ENCODE results near the gene DDX42. TPM values are rescaled to one million over a fixed set of nuclear protein-coding genes. Genes with fewer than 3 reads are reported as not detected.

The DDX42 gene
- total and polyA plus RNA-seq, 2 of the 13 experiments (the other 11 are each of a cell fraction or from before 2014, with no cell fraction given): 87.2 to 92.9 TPM

DNA sequence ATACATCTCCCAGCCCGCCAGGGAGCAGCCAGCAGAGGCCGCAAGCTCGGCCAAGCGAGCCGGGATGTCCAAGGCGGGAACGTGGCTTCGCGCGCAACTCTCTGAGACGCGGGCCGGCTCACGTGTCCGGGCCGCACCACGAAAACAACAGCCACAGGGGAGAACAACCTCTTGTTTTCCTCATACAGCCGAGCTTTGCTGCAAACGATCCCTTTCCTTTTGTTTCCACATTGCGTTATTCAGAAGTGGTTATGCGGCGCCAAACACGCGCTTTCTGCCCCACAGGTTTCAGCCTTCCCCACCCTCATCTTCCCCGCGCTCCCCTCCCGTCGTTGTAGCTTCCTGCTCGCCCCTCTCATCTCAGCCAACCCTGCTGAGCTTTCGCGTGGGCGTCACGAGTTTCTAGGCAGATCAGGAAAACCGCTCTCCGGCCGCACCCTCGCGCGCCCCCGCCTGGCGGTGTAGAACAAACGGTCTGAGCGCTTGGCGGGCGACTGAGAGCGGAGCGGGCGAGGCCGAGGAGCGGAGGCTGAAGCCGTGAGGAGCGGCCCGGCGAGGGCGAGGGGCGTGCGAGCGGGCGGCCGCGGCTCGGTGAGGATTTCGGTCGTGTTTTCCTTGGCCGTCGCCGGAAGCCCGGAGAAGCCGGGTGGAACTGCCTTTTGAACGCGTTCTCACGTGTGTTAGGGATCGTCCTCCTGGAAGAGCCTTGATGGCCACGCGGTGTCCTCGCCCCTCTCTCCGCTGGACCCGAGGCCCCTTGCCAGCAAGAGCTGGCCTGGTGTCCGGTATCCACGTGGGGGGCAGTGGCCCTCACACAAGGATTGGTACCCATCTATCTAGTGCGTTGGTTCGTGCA lies 75.1 kb downstream of the DDX42 start (continued):
- TF ChIP-seq, protein P1, sequence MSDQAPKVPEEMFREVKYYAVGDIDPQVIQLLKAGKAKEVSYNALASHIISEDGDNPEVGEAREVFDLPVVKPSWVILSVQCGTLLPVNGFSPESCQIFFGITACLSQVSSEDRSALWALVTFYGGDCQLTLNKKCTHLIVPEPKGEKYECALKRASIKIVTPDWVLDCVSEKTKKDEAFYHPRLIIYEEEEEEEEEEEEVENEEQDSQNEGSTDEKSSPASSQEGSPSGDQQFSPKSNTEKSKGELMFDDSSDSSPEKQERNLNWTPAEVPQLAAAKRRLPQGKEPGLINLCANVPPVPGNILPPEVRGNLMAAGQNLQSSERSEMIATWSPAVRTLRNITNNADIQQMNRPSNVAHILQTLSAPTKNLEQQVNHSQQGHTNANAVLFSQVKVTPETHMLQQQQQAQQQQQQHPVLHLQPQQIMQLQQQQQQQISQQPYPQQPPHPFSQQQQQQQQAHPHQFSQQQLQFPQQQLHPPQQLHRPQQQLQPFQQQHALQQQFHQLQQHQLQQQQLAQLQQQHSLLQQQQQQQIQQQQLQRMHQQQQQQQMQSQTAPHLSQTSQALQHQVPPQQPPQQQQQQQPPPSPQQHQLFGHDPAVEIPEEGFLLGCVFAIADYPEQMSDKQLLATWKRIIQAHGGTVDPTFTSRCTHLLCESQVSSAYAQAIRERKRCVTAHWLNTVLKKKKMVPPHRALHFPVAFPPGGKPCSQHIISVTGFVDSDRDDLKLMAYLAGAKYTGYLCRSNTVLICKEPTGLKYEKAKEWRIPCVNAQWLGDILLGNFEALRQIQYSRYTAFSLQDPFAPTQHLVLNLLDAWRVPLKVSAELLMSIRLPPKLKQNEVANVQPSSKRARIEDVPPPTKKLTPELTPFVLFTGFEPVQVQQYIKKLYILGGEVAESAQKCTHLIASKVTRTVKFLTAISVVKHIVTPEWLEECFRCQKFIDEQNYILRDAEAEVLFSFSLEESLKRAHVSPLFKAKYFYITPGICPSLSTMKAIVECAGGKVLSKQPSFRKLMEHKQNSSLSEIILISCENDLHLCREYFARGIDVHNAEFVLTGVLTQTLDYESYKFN (CRISPR knock-in tag; conservative IDR thresholded peaks at IDR 0.05): no peak
- TF ChIP-seq SMAD9 (CRISPR knock-in tag; IDR thresholded peaks at IDR 0.05): no peak
- TF ChIP-seq, protein P2, sequence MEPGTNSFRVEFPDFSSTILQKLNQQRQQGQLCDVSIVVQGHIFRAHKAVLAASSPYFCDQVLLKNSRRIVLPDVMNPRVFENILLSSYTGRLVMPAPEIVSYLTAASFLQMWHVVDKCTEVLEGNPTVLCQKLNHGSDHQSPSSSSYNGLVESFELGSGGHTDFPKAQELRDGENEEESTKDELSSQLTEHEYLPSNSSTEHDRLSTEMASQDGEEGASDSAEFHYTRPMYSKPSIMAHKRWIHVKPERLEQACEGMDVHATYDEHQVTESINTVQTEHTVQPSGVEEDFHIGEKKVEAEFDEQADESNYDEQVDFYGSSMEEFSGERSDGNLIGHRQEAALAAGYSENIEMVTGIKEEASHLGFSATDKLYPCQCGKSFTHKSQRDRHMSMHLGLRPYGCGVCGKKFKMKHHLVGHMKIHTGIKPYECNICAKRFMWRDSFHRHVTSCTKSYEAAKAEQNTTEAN (CRISPR knock-in tag; conservative IDR thresholded peaks at IDR 0.05): no peak
- no peak for TF ChIP-seq IKZF1 (IDR thresholded peaks at IDR 0.05)
- TF ChIP-seq KLF11 (CRISPR knock-in tag; IDR thresholded peaks at IDR 0.05): no peak
- peak; percentile 18 for TF ChIP-seq ZNF883 (CRISPR knock-in tag; IDR thresholded peaks at IDR 0.05; ENCODE audit: not compliant biosample characterization)
- no peak for TF ChIP-seq RNF2 (conservative IDR thresholded peaks at IDR 0.05; ENCODE audit: low read depth)
- peak; percentile 91 for TF ChIP-seq BHLHE40 (IDR thresholded peaks at IDR 0.05; ENCODE audit: low read length)
- TF ChIP-seq ZNF782 (CRISPR knock-in tag; IDR thresholded peaks at IDR 0.05; ENCODE audit: borderline replicate concordance): no peak
- TF ChIP-seq ATF7-NPFF (CRISPR knock-in tag; IDR thresholded peaks at IDR 0.05; ENCODE audit: low read depth): peak; percentile 49
- TF ChIP-seq ZNF274 (CRISPR knock-in tag; IDR thresholded peaks at IDR 0.05): no peak
- TF ChIP-seq SP4 (CRISPR knock-in tag; IDR thresholded peaks at IDR 0.05): 0 out of 2 replicates have a peak, but pooled peaks have one; percentile 30
- TF ChIP-seq GZF1 (CRISPR knock-in tag; IDR thresholded peaks at IDR 0.05): no peak
- TF ChIP-seq, protein P3, sequence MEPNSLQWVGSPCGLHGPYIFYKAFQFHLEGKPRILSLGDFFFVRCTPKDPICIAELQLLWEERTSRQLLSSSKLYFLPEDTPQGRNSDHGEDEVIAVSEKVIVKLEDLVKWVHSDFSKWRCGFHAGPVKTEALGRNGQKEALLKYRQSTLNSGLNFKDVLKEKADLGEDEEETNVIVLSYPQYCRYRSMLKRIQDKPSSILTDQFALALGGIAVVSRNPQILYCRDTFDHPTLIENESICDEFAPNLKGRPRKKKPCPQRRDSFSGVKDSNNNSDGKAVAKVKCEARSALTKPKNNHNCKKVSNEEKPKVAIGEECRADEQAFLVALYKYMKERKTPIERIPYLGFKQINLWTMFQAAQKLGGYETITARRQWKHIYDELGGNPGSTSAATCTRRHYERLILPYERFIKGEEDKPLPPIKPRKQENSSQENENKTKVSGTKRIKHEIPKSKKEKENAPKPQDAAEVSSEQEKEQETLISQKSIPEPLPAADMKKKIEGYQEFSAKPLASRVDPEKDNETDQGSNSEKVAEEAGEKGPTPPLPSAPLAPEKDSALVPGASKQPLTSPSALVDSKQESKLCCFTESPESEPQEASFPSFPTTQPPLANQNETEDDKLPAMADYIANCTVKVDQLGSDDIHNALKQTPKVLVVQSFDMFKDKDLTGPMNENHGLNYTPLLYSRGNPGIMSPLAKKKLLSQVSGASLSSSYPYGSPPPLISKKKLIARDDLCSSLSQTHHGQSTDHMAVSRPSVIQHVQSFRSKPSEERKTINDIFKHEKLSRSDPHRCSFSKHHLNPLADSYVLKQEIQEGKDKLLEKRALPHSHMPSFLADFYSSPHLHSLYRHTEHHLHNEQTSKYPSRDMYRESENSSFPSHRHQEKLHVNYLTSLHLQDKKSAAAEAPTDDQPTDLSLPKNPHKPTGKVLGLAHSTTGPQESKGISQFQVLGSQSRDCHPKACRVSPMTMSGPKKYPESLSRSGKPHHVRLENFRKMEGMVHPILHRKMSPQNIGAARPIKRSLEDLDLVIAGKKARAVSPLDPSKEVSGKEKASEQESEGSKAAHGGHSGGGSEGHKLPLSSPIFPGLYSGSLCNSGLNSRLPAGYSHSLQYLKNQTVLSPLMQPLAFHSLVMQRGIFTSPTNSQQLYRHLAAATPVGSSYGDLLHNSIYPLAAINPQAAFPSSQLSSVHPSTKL (CRISPR knock-in tag; IDR thresholded peaks at IDR 0.05): no peak
- TF ChIP-seq, protein P4, sequence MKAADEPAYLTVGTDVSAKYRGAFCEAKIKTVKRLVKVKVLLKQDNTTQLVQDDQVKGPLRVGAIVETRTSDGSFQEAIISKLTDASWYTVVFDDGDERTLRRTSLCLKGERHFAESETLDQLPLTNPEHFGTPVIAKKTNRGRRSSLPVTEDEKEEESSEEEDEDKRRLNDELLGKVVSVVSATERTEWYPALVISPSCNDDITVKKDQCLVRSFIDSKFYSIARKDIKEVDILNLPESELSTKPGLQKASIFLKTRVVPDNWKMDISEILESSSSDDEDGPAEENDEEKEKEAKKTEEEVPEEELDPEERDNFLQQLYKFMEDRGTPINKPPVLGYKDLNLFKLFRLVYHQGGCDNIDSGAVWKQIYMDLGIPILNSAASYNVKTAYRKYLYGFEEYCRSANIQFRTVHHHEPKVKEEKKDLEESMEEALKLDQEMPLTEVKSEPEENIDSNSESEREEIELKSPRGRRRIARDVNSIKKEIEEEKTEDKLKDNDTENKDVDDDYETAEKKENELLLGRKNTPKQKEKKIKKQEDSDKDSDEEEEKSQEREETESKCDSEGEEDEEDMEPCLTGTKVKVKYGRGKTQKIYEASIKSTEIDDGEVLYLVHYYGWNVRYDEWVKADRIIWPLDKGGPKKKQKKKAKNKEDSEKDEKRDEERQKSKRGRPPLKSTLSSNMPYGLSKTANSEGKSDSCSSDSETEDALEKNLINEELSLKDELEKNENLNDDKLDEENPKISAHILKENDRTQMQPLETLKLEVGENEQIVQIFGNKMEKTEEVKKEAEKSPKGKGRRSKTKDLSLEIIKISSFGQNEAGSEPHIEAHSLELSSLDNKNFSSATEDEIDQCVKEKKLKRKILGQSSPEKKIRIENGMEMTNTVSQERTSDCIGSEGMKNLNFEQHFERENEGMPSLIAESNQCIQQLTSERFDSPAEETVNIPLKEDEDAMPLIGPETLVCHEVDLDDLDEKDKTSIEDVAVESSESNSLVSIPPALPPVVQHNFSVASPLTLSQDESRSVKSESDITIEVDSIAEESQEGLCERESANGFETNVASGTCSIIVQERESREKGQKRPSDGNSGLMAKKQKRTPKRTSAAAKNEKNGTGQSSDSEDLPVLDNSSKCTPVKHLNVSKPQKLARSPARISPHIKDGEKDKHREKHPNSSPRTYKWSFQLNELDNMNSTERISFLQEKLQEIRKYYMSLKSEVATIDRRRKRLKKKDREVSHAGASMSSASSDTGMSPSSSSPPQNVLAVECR (CRISPR knock-in tag; IDR thresholded peaks at IDR 0.05; ENCODE audit: borderline replicate concordance): no peak
- TF ChIP-seq GATAD2A (CRISPR knock-in tag; IDR thresholded peaks at IDR 0.05): no peak
- TF ChIP-seq MBNL3 (CRISPR knock-in tag; conservative IDR thresholded peaks at IDR 0.05): no peak
